Heart right ventricle (tissue), 16 donors: Measurements from ENCODE around the gene TRPV5. TPM values are rescaled to one million over a fixed set of nuclear protein-coding genes. Genes with fewer than 3 reads are reported as not detected.

Experiments used
- ATAC-seq, 8 donors: fragments of 200-7000 bp; cut with Tn5 transposase; one replicate each; pipeline ENCODE4 v1.9.1; 2020; ENCODE audit warnings: mild to moderate bottlenecking in 8 of 8, moderate library complexity in 8 of 8, moderate number of reproducible peaks in 1 of 8
- DNase-seq, 2 donors: peaks; one replicate each; pipeline ENCODE4 v3.0.0-alpha.2; 2020
- H3K27ac ChIP-seq, 10 donors: fragments of 200-600 bp; sonication (generic) in 2 of 10; one replicate each; pipeline versions ENCODE4 v1.5.0 to v1.8.0; 2020 to 2022; ENCODE audit warnings: mild to moderate bottlenecking in 3 of 10
- H3K27me3 ChIP-seq, 7 donors: fragments of 200-600 bp; one replicate each; pipeline ENCODE4 v1.8.0; 2021 to 2022; ENCODE audit warnings: mild to moderate bottlenecking in 2 of 7
- H3K36me3 ChIP-seq, 9 donors: fragments of 200-600 bp; sonication (generic) in 1 of 9; one replicate each; pipeline versions ENCODE4 v1.5.0 to v1.8.0; 2020 to 2022; ENCODE audit warnings: mild to moderate bottlenecking in 2 of 9
- H3K4me1 ChIP-seq, 9 donors: fragments of 200-600 bp; sonication (generic) in 1 of 9; one replicate each; pipeline versions ENCODE4 v1.5.0 to v1.8.0; 2020 to 2022; ENCODE audit warnings: mild to moderate bottlenecking in 4 of 9
- H3K4me3 ChIP-seq, 10 donors: fragments of 200-600 bp; sonication (generic) in 2 of 10; one replicate each; pipeline versions ENCODE4 v1.5.0 to v1.8.0; 2020 to 2022; ENCODE audit warnings: mild to moderate bottlenecking in 7 of 10, moderate library complexity in 2 of 10
- H3K9me3 ChIP-seq, 11 donors: fragments of 200-600 bp in 10 of 11; sonication (generic) in 2 of 11; one replicate each; pipeline versions ENCODE4 v1.5.0 to v1.8.0; 2013 to 2022; ENCODE audit warnings: mild to moderate bottlenecking in 2 of 11, control low read depth in 1 of 11, moderate library complexity in 1 of 11
- CTCF ChIP-seq, 9 donors: fragments of 200-600 bp; sonication (generic) in 2 of 9; IDR thresholded peaks; one replicate each; pipeline versions ENCODE4 v1.5.0 to v1.8.0; 2021 to 2022; ENCODE audit warnings: antibody characterized with exemption in 9 of 9, mild to moderate bottlenecking in 5 of 9, moderate library complexity in 1 of 9
- WGBS, 2 donors: extraction: QIAGEN DNeasy Blood & Tissue Kit; methylation state at CpG; one replicate each; pipeline ENCODE4 v1.1.7; 2013; ENCODE audit warnings: inconsistent platforms in 1 of 2; 5-methylcytosine and 5-hydroxymethylcytosine counted together
- intact Hi-C, 10 donors: fragments of 100-400 bp; cut with DNase I; formaldehyde crosslinking; loops; one replicate each; pipeline versions ENCODE4 v1.11.1 to v1.14.2; 2022
- polyA plus RNA-seq, 2 donors: library from polyadenylated mRNA; stranded (reverse); fragments of 200-250 nt; gene quantifications; one replicate each; pipeline ENCODE4 v1.2.3, GENCODE V29; 2013
- total RNA-seq, 10 donors: library from RNA; stranded (reverse); fragmentation: NEBNext Ultra II Directional in 3 of 10; extraction: Animal tissue kit (Norgen Biotek cat#: 25700) in 3 of 10; gene quantifications; one replicate each; pipeline versions ENCODE4 v1.2.1 to v1.2.4, GENCODE V29; 2021 to 2023
- donor health status: Arrhythmogenic right ventricular cardiomyopathy.
- donor health status: ischemic (EF 13 %, LVEDD 7.1; RV severe dilation, severe dysfunction).
- donor health status: healthy with polysubstance abuse.
- donor health status: DM: no; HTN: yes; CAD: no.
- donor health status: DM: no; HTN: no; CAD: no.
- donor health status: ischemic (EF 25% LVEDD 6.9; RV normal size, moderate dysfunction).
- donor health status: ischemic (EF 25% LVEDD 5.7; RV mildly dilated, moderate dysfunction).
- donor health status: healthy.
- donor health status: DM: yes; HTN: yes; CAD: no.
- donor health status: Ischemic cardiomyopathy.
- donor health status: ischemic (EF 35%, LVEDD 5.7; RV mildly dilated, moderate dysfunction).
- donor health status: nonischemic (EF 11% LVEDD 7.7; RV severe dilation, severe dysfunction).
- donor health status: DM: yes; HTN: yes; CAD: no.
- donor health status: PGD.
- donor health status: ischemic (EF 29% LVEDD 5.4; RV normal size, mild dysfunction).
- donor health status: nonischemic (EF 23%, LVEDD 6.1; RV moderate dilation, normal function).

TRPV5 gene
- total and polyA plus RNA-seq, 12 donors: not detected

GRCh38 chr7:142934056-142934455, 510 bp upstream of the TRPV5 start:
- 64 to 73% methylated on average over 12 of the region's 12 CpGs for WGBS, 2 donors
- Histone ChIP-seq H3K27ac (no peak overlapping the region), H3K27me3 (peaks cover 0 to 13% (median 0%) of the 10 kb centered on the region in 7 donors), H3K4me1 (no peaks in the 10 kb centered on the region), H3K9me3 (no peaks in the 10 kb centered on the region), H3K4me3 (no peak overlapping the region), H3K36me3 (no peaks in the 10 kb centered on the region)
- TF ChIP-seq CTCF (IDR thresholded peaks at IDR 0.05): no peak
- DNase-seq (no peak), ATAC-seq (no peak)
- intact Hi-C loops: no loop called here

GRCh38 chr7:142933092-142933475, 462 bp downstream of the TRPV5 start:
- DNase-seq: no peak

GRCh38 chr7:142932386-142933091, 1.0 kb downstream of the TRPV5 start:
- DNase-seq: no peak
- intact Hi-C loops: no loop called here
- ATAC-seq: no peak

More at GRCh38 chr7:142933092-142933475, 462 bp downstream of the TRPV5 start:
- H3K36me3 ChIP-seq: no peaks in the 10 kb centered on the region
- no peak overlapping the region for H3K4me3 ChIP-seq
- no peak overlapping the region for H3K27ac ChIP-seq
- no peak for ATAC-seq
- intact Hi-C loops: no loop called here
- 84 to 85% methylated on average over 7 of the region's 7 CpGs for WGBS, 2 donors
- H3K27me3 ChIP-seq: peaks cover 0 to 13% (median 0%) of the 10 kb centered on the region in 7 donors
- no peaks in the 10 kb centered on the region for H3K9me3 ChIP-seq
- TF ChIP-seq CTCF (IDR thresholded peaks at IDR 0.05): no peak
- H3K4me1 ChIP-seq: peaks cover 0 to 4% (median 0%) of the 10 kb centered on the region in 9 donors

GRCh38 chr7:142930126-142930730, 3.3 kb downstream of the TRPV5 start:
- 87 to 89% methylated on average over 11 of the region's 11 CpGs for WGBS, 2 donors
- Histone ChIP-seq H3K36me3 (no peaks in the 10 kb centered on the region), H3K4me3 (no peak overlapping the region), H3K4me1 (peaks cover 0 to 19% (median 0%) of the 10 kb centered on the region in 9 donors), H3K9me3 (no peaks in the 10 kb centered on the region), H3K27me3 (peaks cover 0 to 14% (median 0%) of the 10 kb centered on the region in 7 donors), H3K27ac (no peak overlapping the region)
- no peak for TF ChIP-seq CTCF (IDR thresholded peaks at IDR 0.05)
- intact Hi-C loops: no loop called here
- DNase-seq: no peak
- ATAC-seq: no peak

More at GRCh38 chr7:142932386-142933091, 1.0 kb downstream of the TRPV5 start:
- Histone ChIP-seq H3K27me3 (peaks cover 0 to 13% (median 0%) of the 10 kb centered on the region in 7 donors), H3K36me3 (no peaks in the 10 kb centered on the region), H3K9me3 (no peaks in the 10 kb centered on the region), H3K4me1 (peaks cover 0 to 9% (median 0%) of the 10 kb centered on the region in 9 donors), H3K27ac (no peak overlapping the region), H3K4me3 (no peak overlapping the region)
- no peak for TF ChIP-seq CTCF (IDR thresholded peaks at IDR 0.05)
- WGBS, 2 donors: 50 to 56% methylated on average over 5 of the region's 5 CpGs
